NK-92 (cell line): ENCODE results near the gene C20orf96.
"Not testable (repeated sequence)": the region's sequence is repeated elsewhere in the genome, so short reads cannot be mapped to it uniquely, and the experiment has no call there.

ENCODE experiments used
- DNase-seq: peaks from one replicate; lab custom pipeline; 2025; ENCODE audit not compliant: unreplicated experiment; lab: John Stamatoyannopoulos, UW

C20orf96 gene

GRCh38 chr20:278607-279571, 11.7 kb downstream of the C20orf96 start:
- DNase-seq: no peak

GRCh38 chr20:278181-278580, 12.4 kb downstream of the C20orf96 start:
- no peak for DNase-seq

- no peak for DNase-seq
These were observed 13.1 kb downstream of the C20orf96 start for GRCh38 chr20:277496-277781.

- no peak for DNase-seq
These were observed 13.7 kb downstream of the C20orf96 start for GRCh38 chr20:276620-277495.

- DNase-seq: no peak
These were observed 14.8 kb downstream of the C20orf96 start for GRCh38 chr20:275791-276190.

- no peak for DNase-seq
These were observed 16.7 kb downstream of the C20orf96 start for GRCh38 chr20:273884-274283.

GRCh38 chr20:272718-273117, 17.8 kb downstream of the C20orf96 start:
- DNase-seq: no peak

GRCh38 chr20:271528-271927, 19.0 kb downstream of the C20orf96 start:
- no peak for DNase-seq

GRCh38 chr20:271069-271468, 19.5 kb downstream of the C20orf96 start:
- DNase-seq: no peak

- no peak for DNase-seq
These were observed 20.0 kb downstream of the C20orf96 start for GRCh38 chr20:270517-270916.

- no peak for DNase-seq
These were observed 23.7 kb downstream of the C20orf96 start for GRCh38 chr20:266596-267562.

- DNase-seq: no peak
These were observed 26.8 kb downstream of the C20orf96 start for GRCh38 chr20:263701-264100.

GRCh38 chr20:259981-260380, 30.6 kb downstream of the C20orf96 start:
- no peak for DNase-seq

GRCh38 chr20:258963-259362, 31.6 kb downstream of the C20orf96 start:
- DNase-seq: no peak

GRCh38 chr20:258269-258858, 32.2 kb downstream of the C20orf96 start:
- DNase-seq: no peak

- no peak for DNase-seq
These were observed 33.1 kb downstream of the C20orf96 start, which contains the start of gene DEFB132 for GRCh38 chr20:257419-257818. DEFB132 (plus strand) TSS chr20:257724; CDS start chr20:257779, 55 bp downstream.

- DNase-seq: not testable (repeated sequence)
These were observed 37.1 kb downstream of the C20orf96 start for GRCh38 chr20:253447-253846.

- DNase-seq: no peak
These were observed 37.7 kb downstream of the C20orf96 start for GRCh38 chr20:252801-253200.

- no peak for DNase-seq
These were observed 39.2 kb downstream of the C20orf96 start for GRCh38 chr20:251354-251753.

GRCh38 chr20:242905-243304, 47.6 kb downstream of the C20orf96 start:
- no peak for DNase-seq
